ENCODE results near the gene RREB1.

DNA sequence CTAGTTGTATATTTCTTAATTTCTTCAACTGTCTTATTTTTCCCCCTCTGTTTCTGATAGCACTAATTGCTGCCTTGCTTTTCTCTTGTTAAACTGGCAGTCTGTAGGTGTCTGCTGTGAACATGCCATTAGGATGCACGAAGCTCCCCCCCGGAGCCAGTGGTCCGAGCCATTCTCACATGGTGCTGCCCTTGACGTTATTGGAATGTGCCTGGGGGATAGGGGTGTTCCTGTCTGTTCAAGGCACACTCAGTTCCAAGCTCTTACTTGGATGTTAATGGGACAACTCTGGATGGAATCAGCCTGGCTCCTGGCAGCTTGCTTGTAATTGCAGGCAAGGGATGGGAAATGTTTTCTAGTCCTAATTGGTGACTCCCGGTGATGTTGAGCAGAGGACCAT lies 68.4 kb downstream of the RREB1 start:
- TF ChIP-seq CTCF (optimal IDR thresholded peaks at IDR 0.05 in 1 of 3, IDR thresholded peaks at IDR 0.05 in 1 of 3, conservative IDR thresholded peaks at IDR 0.05 in 1 of 3; ENCODE audit: extremely low read depth in 1 of 3, insufficient read depth in 2 of 3, low read length in 3 of 3), result no peak
- no peak for TF ChIP-seq EZH2 (IDR thresholded peaks at IDR 0.05; ENCODE audit: low read length)

All from keratinocyte (primary cell).